Measurements from ENCODE around the gene ADH1A. TPM values are rescaled to one million over a fixed set of nuclear protein-coding genes. Genes with fewer than 3 reads are reported as not detected.
"Not testable (repeated sequence)": the region's sequence is repeated elsewhere in the genome, so short reads cannot be mapped to it uniquely, and the experiment has no call there.

ADH1A gene
- total RNA-seq (not detected), polyA plus RNA-seq (not detected), total RNA-seq (0 reads per million in 6 experiments)

- ATAC-seq (no peak), DNase-seq (no peak)
- Mint-ChIP-seq H3K27ac (no peak within 1 kb of the TSS), H3K27me3 (peaks cover 0 to 25% (median 5%) of the 10 kb centered on the region in 5 donors), H3K4me1 (no peaks in the 10 kb centered on the region), H3K9me3 (peaks cover 3 to 34% (median 19%) of the 10 kb centered on the region in 9 donors), H3K36me3 (peaks cover 3 to 26% (median 14%) of the 10 kb centered on the region in 3 donors), H3K4me3 (no peak within 1 kb of the TSS)
- POLR2A ChIA-PET = no interaction called here
Measured at GRCh38 chr4:99290848-99291786, at the start of gene ADH1A. Gene ADH1A (minus strand): TSS chr4:99290985. CDS start chr4:99290914, 71 bp downstream.

- ATAC-seq = no peak
Measured at GRCh38 chr4:99339172-99339571, 48.4 kb upstream of the ADH1A start.

GRCh38 chr4:99336553-99336952, 45.8 kb upstream of the ADH1A start:
- Mint-ChIP-seq H3K4me3 (no peak overlapping the region), H3K9me3 (no peaks in the 10 kb centered on the region), H3K36me3 (no peaks in the 10 kb centered on the region), H3K27me3 (peaks cover 1 to 9% (median 6%) of the 10 kb centered on the region in 5 donors), H3K4me1 (no peaks in the 10 kb centered on the region), H3K27ac (no peak overlapping the region)
- DNase-seq (no peak), ATAC-seq (no peak)
- POLR2A ChIA-PET = no interaction called here

More at GRCh38 chr4:99339172-99339571, 48.4 kb upstream of the ADH1A start:
- Mint-ChIP-seq H3K27ac (no peak overlapping the region), H3K9me3 (no peaks in the 10 kb centered on the region), H3K27me3 (peaks cover 1 to 9% (median 7%) of the 10 kb centered on the region in 5 donors), H3K4me1 (no peaks in the 10 kb centered on the region), H3K4me3 (no peak overlapping the region), H3K36me3 (no peaks in the 10 kb centered on the region)
- no peak for DNase-seq
- POLR2A ChIA-PET = no interaction called here

- Mint-ChIP-seq H3K4me1 (no peaks in the 10 kb centered on the region), H3K27me3 (peaks cover 0 to 9% (median 1%) of the 10 kb centered on the region in 5 donors), H3K9me3 (no peaks in the 10 kb centered on the region), H3K4me3 (no peak overlapping the region), H3K27ac (no peak overlapping the region), H3K36me3 (no peaks in the 10 kb centered on the region)
- POLR2A ChIA-PET = no interaction called here
- ATAC-seq (no peak), DNase-seq (no peak)
Measured at GRCh38 chr4:99334880-99335279, 44.1 kb upstream of the ADH1A start.

GRCh38 chr4:99330648-99331047, 39.9 kb upstream of the ADH1A start:
- Mint-ChIP-seq H3K4me3 (no peak overlapping the region), H3K4me1 (no peaks in the 10 kb centered on the region), H3K27ac (no peak overlapping the region), H3K9me3 (peaks cover 0 to 8% (median 0%) of the 10 kb centered on the region in 9 donors), H3K36me3 (no peaks in the 10 kb centered on the region), H3K27me3 (no peaks in the 10 kb centered on the region)
- ATAC-seq (no peak), DNase-seq (no peak)
- POLR2A ChIA-PET = no interaction called here

- Mint-ChIP-seq H3K27me3 (peaks cover 0 to 3% (median 0%) of the 10 kb centered on the region in 5 donors), H3K4me3 (no peak overlapping the region), H3K27ac (no peak overlapping the region), H3K36me3 (no peaks in the 10 kb centered on the region), H3K9me3 (peaks cover 0 to 8% (median 0%) of the 10 kb centered on the region in 9 donors), H3K4me1 (no peaks in the 10 kb centered on the region)
- ATAC-seq (no peak), DNase-seq (no peak)
- POLR2A ChIA-PET = no interaction called here
Measured at GRCh38 chr4:99329876-99330275, 39.1 kb upstream of the ADH1A start.

- H3K27ac Mint-ChIP-seq = peak overlapping the region in 1 of 10 donors; percentile 16
Measured at GRCh38 chr4:99324979-99325378, 34.2 kb upstream of the ADH1A start.

GRCh38 chr4:99324361-99324760, 33.6 kb upstream of the ADH1A start:
- H3K27ac Mint-ChIP-seq = no peak overlapping the region
- ATAC-seq (no peak), DNase-seq (no peak)
- H3K9me3 Mint-ChIP-seq = peaks cover 0 to 8% (median 0%) of the 10 kb centered on the region in 9 donors
- POLR2A ChIA-PET = no interaction called here
- no peaks in the 10 kb centered on the region for H3K4me1 Mint-ChIP-seq
- no peaks in the 10 kb centered on the region for H3K36me3 Mint-ChIP-seq
- peaks cover under 1 to 12% (median 1%) of the 10 kb centered on the region in 5 donors for H3K27me3 Mint-ChIP-seq
- H3K4me3 Mint-ChIP-seq = no peak overlapping the region

More at GRCh38 chr4:99324979-99325378, 34.2 kb upstream of the ADH1A start:
- no peak for DNase-seq
- Mint-ChIP-seq H3K4me1 (no peaks in the 10 kb centered on the region), H3K36me3 (no peaks in the 10 kb centered on the region), H3K27me3 (peaks cover 0 to 12% (median 1%) of the 10 kb centered on the region in 5 donors), H3K4me3 (no peak overlapping the region), H3K9me3 (peaks cover 0 to 8% (median 0%) of the 10 kb centered on the region in 9 donors)
- POLR2A ChIA-PET = no interaction called here
- ATAC-seq = no peak

- POLR2A ChIA-PET = no interaction called here
- Mint-ChIP-seq H3K27me3 (peaks cover 2 to 12% (median 4%) of the 10 kb centered on the region in 5 donors), H3K27ac (no peak overlapping the region), H3K9me3 (peaks cover 0 to 6% (median 0%) of the 10 kb centered on the region in 9 donors), H3K4me3 (no peak overlapping the region), H3K36me3 (no peaks in the 10 kb centered on the region), H3K4me1 (no peaks in the 10 kb centered on the region)
- ATAC-seq (no peak), DNase-seq (no peak)
Measured at GRCh38 chr4:99323756-99324155, 33.0 kb upstream of the ADH1A start.

GRCh38 chr4:99321241-99322191, 30.7 kb upstream of the ADH1A start, which contains the start of gene ADH1B:
Gene ADH1B (minus strand): TSS chr4:99321401. CDS start chr4:99321331, 70 bp downstream.
- Mint-ChIP-seq H3K36me3 (no peaks in the 10 kb centered on the region), H3K27ac (no peak within 1 kb of the TSS), H3K4me3 (no peak within 1 kb of the TSS), H3K27me3 (peaks cover 2 to 19% (median 8%) of the 10 kb centered on the region in 5 donors), H3K4me1 (no peaks in the 10 kb centered on the region), H3K9me3 (no peaks in the 10 kb centered on the region)
- DNase-seq = no peak
- ATAC-seq = no peak
- POLR2A ChIA-PET = no interaction called here

- H3K4me1 Mint-ChIP-seq, H3K27me3 Mint-ChIP-seq, H3K4me3 Mint-ChIP-seq, H3K9me3 Mint-ChIP-seq, POLR2A ChIA-PET, H3K27ac Mint-ChIP-seq, DNase-seq, H3K36me3 Mint-ChIP-seq, ATAC-seq: not testable (repeated sequence)
Measured at GRCh38 chr4:99317811-99318210, 27.0 kb upstream of the ADH1A start.

GRCh38 chr4:99317354-99317753, 26.6 kb upstream of the ADH1A start:
- no peaks in the 10 kb centered on the region for H3K36me3 Mint-ChIP-seq
- POLR2A ChIA-PET = interaction anchor here (0.7 kb wide), 1 partner anchor 866 kb away, joined by 3 read pairs; no protein-coding TSS in a partner anchor
- ATAC-seq = no peak

More at GRCh38 chr4:99317354-99317753, 26.6 kb upstream of the ADH1A start:
- peaks cover 1 to 8% (median 7%) of the 10 kb centered on the region in 5 donors for H3K27me3 Mint-ChIP-seq
- DNase-seq = no peak
- no peak overlapping the region for H3K4me3 Mint-ChIP-seq
- no peaks in the 10 kb centered on the region for H3K4me1 Mint-ChIP-seq
- H3K27ac Mint-ChIP-seq = no peak overlapping the region
- H3K9me3 Mint-ChIP-seq = no peaks in the 10 kb centered on the region

All from naive thymus-derived CD8-positive, alpha-beta T cell (primary cell).